H9 (cell line): ENCODE results near the gene POLD1. TPM values are rescaled to one million over a fixed set of nuclear protein-coding genes. Genes with fewer than 3 reads are reported as not detected.

Experiments used
- DNase-seq: peaks from one replicate; pipeline ENCODE4 v3.0.0-alpha.2; 2017
- H2AFZ ChIP-seq: one replicate; pipeline ENCODE4 v1.6.1; 2013; ENCODE audit warnings: mild to moderate bottlenecking, low read length, control low read depth, moderate library complexity
- H2AK5ac ChIP-seq: 2 replicates; pipeline ENCODE4 v1.6.1; 2013; ENCODE audit warnings: low read length, control low read depth, mixed read lengths; ENCODE audit not compliant: insufficient read length
- H2BK120ac ChIP-seq: one replicate; pipeline ENCODE4 v1.6.1; 2013; ENCODE audit warnings: low read depth, mild to moderate bottlenecking, low read length, control low read depth, inconsistent platforms; ENCODE audit not compliant: poor library complexity, severe bottlenecking
- H2BK12ac ChIP-seq: 2 replicates; pipeline ENCODE4 v1.6.1; 2013; ENCODE audit warnings: low read length, control low read depth, mixed read lengths, low read depth; ENCODE audit not compliant: insufficient read length
- H2BK15ac ChIP-seq: 2 replicates; pipeline ENCODE4 v1.6.1; 2013; ENCODE audit warnings: low read depth, low read length, control low read depth
- H2BK20ac ChIP-seq: one replicate; pipeline ENCODE4 v1.6.1; 2013; ENCODE audit warnings: low read depth, mild to moderate bottlenecking, low read length, control low read depth, inconsistent platforms; ENCODE audit not compliant: poor library complexity, severe bottlenecking
- H2BK5ac ChIP-seq: 2 replicates; pipeline ENCODE4 v1.6.1; 2013; ENCODE audit warnings: low read length, control low read depth, mixed read lengths; ENCODE audit not compliant: insufficient read length
- H3K14ac ChIP-seq: 2 replicates; pipeline ENCODE4 v1.6.1; 2013; ENCODE audit warnings: low read length, control low read depth; ENCODE audit not compliant: insufficient read depth
- H3K18ac ChIP-seq: 2 replicates; pipeline ENCODE4 v1.6.1; 2013; ENCODE audit warnings: low read depth, mild to moderate bottlenecking, mixed read lengths, low read length, control low read depth; ENCODE audit not compliant: insufficient read length
- H3K23ac ChIP-seq: 2 replicates; pipeline ENCODE4 v1.6.1; 2013; ENCODE audit warnings: low read length, control low read depth, mixed read lengths, low read depth; ENCODE audit not compliant: insufficient read length
- H3K23me2 ChIP-seq: 2 replicates; pipeline ENCODE4 v1.6.1; 2013; ENCODE audit warnings: low read depth, mild to moderate bottlenecking, mixed read lengths, low read length, control low read depth; ENCODE audit not compliant: insufficient read length, poor library complexity, severe bottlenecking
- H3K27ac ChIP-seq: 2 replicates; pipeline ENCODE4 v1.5.1; 2013; ENCODE audit warnings: low read length, control low read depth, mixed read lengths, low read depth; ENCODE audit not compliant: insufficient read length
- H3K27me3 ChIP-seq: 2 replicates; pipeline ENCODE4 v1.6.1; 2013; ENCODE audit warnings: low read length, control low read depth, inconsistent platforms; ENCODE audit not compliant: insufficient read depth
- H3K4ac ChIP-seq: 2 replicates; pipeline ENCODE4 v1.6.1; 2013; ENCODE audit warnings: low read depth, mild to moderate bottlenecking, control low read depth, inconsistent platforms, low read length, moderate library complexity
- H3K4me1 ChIP-seq: 2 replicates; pipeline ENCODE4 v1.6.1; 2013; ENCODE audit warnings: low read length, control low read depth, inconsistent platforms; ENCODE audit not compliant: insufficient read depth
- H3K4me2 ChIP-seq: 2 replicates; pipeline ENCODE4 v1.6.1; 2013; ENCODE audit warnings: low read length, control low read depth, mixed read lengths; ENCODE audit not compliant: insufficient read length, insufficient read depth
- H3K56ac ChIP-seq: 2 replicates; pipeline ENCODE4 v1.6.1; 2013; ENCODE audit warnings: low read depth, mild to moderate bottlenecking, mixed read lengths, low read length, control low read depth; ENCODE audit not compliant: insufficient read length
- H3K79me1 ChIP-seq: 2 replicates; pipeline ENCODE4 v1.6.1; 2013; ENCODE audit warnings: low read depth, mild to moderate bottlenecking, moderate library complexity, low read length, control low read depth, inconsistent platforms; ENCODE audit not compliant: insufficient read depth, poor library complexity, severe bottlenecking
- H3K79me2 ChIP-seq: 2 replicates; pipeline ENCODE4 v1.6.1; 2013; ENCODE audit warnings: low read length, control low read depth, inconsistent platforms; ENCODE audit not compliant: insufficient read depth
- H3K9ac ChIP-seq: 2 replicates; pipeline ENCODE4 v1.6.1; 2013; ENCODE audit warnings: low read length, control low read depth, mixed read lengths; ENCODE audit not compliant: insufficient read length; ENCODE audit errors: extremely low read depth
- H3K9me3 ChIP-seq: one replicate; pipeline ENCODE4 v1.6.1; 2013; ENCODE audit warnings: low read depth, low read length, inconsistent platforms; ENCODE audit not compliant: control insufficient read depth
- H3T11ph ChIP-seq: one replicate; pipeline ENCODE4 v1.6.1; 2013; ENCODE audit warnings: mild to moderate bottlenecking, low read length, control low read depth, inconsistent platforms
- H4K20me1 ChIP-seq: one replicate; pipeline ENCODE4 v1.6.1; 2013; ENCODE audit not compliant: control insufficient read depth, insufficient read length, insufficient read depth
- H4K5ac ChIP-seq: 2 replicates; pipeline ENCODE4 v1.6.1; 2013; ENCODE audit warnings: low read depth, mild to moderate bottlenecking, mixed read lengths, low read length, control low read depth; ENCODE audit not compliant: insufficient read length
- H4K8ac ChIP-seq: replicated peaks from 2 replicates; pipeline ENCODE4 v1.6.1; 2013; ENCODE audit warnings: low read length, control low read depth, mixed read lengths, low read depth; ENCODE audit not compliant: insufficient read length
- H4K91ac ChIP-seq: 2 replicates; pipeline ENCODE4 v1.6.1; 2013; ENCODE audit warnings: low read depth, mild to moderate bottlenecking, moderate library complexity, mixed read lengths, low read length, control low read depth; ENCODE audit not compliant: insufficient read length
- H3K27ac Mint-ChIP-seq, 3 experiments: 2 replicates in 2 of 3; 3 replicates in 1 of 3; pipeline ENCODE4 v1.8.0; 2020 to 2021; ENCODE audit warnings: mixed read lengths in 3 of 3, mild to moderate bottlenecking in 1 of 3, moderate library complexity in 1 of 3
- H3K27me3 Mint-ChIP-seq: 2 replicates; pipeline ENCODE4 v1.8.0; 2021; ENCODE audit warnings: low read depth, mild to moderate bottlenecking, moderate library complexity, mixed read lengths
- H3K36me3 Mint-ChIP-seq, 3 experiments: 2 replicates in 2 of 3; 3 replicates in 1 of 3; pipeline ENCODE4 v1.8.0; 2020 to 2021; ENCODE audit warnings: low read depth in 3 of 3, mixed read lengths in 3 of 3; ENCODE audit not compliant: insufficient read depth in 1 of 3
- H3K4me1 Mint-ChIP-seq, 2 experiments: 2 replicates each; pipeline ENCODE4 v1.8.0; 2020; ENCODE audit warnings: mixed read lengths in 2 of 2
- H3K4me3 Mint-ChIP-seq, 2 experiments: 2 replicates in 1 of 2; 3 replicates in 1 of 2; pipeline ENCODE4 v1.8.0; 2020 to 2021; ENCODE audit warnings: mild to moderate bottlenecking in 2 of 2, mixed read lengths in 2 of 2, moderate library complexity in 1 of 2
- H3K9me3 Mint-ChIP-seq, 2 experiments: 2 replicates in 1 of 2; 3 replicates in 1 of 2; pipeline ENCODE4 v1.8.0; 2020; ENCODE audit warnings: mild to moderate bottlenecking in 2 of 2, mixed read lengths in 2 of 2, moderate library complexity in 1 of 2
- WGBS: extraction: QIAGEN DNeasy Blood & Tissue Kit; methylation state at CpG from one replicate; pipeline ENCODE4 v1.1.7; 2013; ENCODE audit warnings: missing lambda C conversion rate, low lambda C conversion rate, mixed read lengths; ENCODE audit not compliant: insufficient read length; ENCODE audit errors: extremely low coverage; 5-methylcytosine and 5-hydroxymethylcytosine counted together
- total RNA-seq: library from RNA; stranded (reverse); gene quantifications from 2 replicates; pipeline ENCODE4 v1.2.1, GENCODE V29; 2021
- TF ChIP-seq, protein P1 (sequence below): fragments of 200-600 bp; sonication (generic); conservative IDR thresholded peaks from 3 replicates; pipeline ENCODE4 v1.8.0; 2021; ENCODE audit warnings: antibody characterized with exemption, mild to moderate bottlenecking

The POLD1 gene
- total RNA-seq, 1 experiment from 2014 or later, result 165 TPM

DNA sequence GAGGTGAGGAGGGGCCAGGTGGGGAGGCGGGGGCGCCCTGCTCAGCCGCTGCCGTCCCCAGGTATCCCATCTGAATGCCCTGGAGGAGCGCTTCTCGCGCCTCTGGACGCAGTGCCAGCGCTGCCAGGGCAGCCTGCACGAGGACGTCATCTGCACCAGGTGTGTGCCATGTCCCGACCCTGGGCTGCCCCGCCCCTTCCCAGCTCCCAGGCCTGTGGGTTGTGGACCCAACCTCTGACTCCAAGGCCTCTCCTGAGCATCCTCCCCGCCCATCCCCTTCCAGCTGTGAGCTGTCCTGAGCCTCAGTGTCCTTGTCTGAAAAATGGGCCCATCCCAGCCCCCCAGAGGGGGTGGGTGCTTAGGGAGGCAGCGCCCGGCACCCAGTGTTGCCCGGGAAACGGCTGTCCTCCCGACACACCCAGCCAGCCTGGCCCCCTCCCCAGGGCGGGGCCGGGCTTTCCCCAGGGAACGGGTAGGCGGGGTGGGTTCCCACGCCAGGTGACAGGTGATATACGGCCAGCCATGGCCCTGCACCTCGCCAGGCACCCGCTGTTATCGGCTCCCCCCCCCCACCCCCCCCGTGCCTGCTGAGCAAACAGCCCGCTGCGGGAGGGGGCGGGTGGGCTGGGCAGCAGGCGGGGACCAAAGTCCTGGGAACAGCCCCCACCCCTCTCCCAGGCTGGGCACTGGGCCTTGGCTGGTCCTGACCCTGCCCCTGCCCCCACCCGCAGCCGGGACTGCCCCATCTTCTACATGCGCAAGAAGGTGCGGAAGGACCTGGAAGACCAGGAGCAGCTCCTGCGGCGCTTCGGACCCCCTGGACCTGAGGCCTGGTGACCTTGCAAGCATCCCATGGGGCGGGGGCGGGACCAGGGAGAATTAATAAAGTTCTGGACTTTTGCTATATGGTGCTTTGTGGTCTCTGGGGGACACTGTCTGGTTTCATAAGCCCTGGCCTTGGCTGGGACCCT, 33.2 kb downstream of the POLD1 start:
- no peak overlapping the region for H3T11ph ChIP-seq
- peaks cover 0 to 3% of the 10 kb centered on the region in 2 experiments; a peak in 2 of 5 replicates for H3K9me3 Mint-ChIP-seq
- H3K27me3 Mint-ChIP-seq, result peaks cover 9% of the 10 kb centered on the region

More for the DNA sequence above, 33.2 kb downstream of the POLD1 start:
- Histone ChIP-seq H4K20me1 (no peaks in the 10 kb centered on the region), H3K4ac (no peak overlapping the region), H3K4me1 (no peaks in the 10 kb centered on the region), H3K27me3 (no peaks in the 10 kb centered on the region), H3K4me2 (no peak overlapping the region), H3K23ac (no peak overlapping the region), H2BK5ac (no peak overlapping the region), H4K5ac (no peak overlapping the region), H3K9me3 (no peaks in the 10 kb centered on the region), H3K9ac (no peak overlapping the region), H2BK12ac (no peak overlapping the region), H3K18ac (no peak overlapping the region), H3K79me1 (no peaks in the 10 kb centered on the region), H4K8ac (no peak overlapping the region), H2BK20ac (no peak overlapping the region), H3K23me2 (peaks cover 15% of the 10 kb centered on the region), H3K56ac (no peak overlapping the region), H3K79me2 (peaks cover 3% of the 10 kb centered on the region; the same call in 1 of the 2 replicates), H3K14ac (no peak overlapping the region), H2BK120ac (no peak overlapping the region), H3K27ac (no peak overlapping the region), H2BK15ac (no peak overlapping the region), H2AFZ (no peak overlapping the region), H2AK5ac (no peak overlapping the region), H4K91ac (no peak overlapping the region)
- Mint-ChIP-seq H3K36me3 (peaks cover 12 to 36% (median 17%) of the 10 kb centered on the region in 3 experiments), H3K4me1 (peaks cover 24 to 29% of the 10 kb centered on the region in 2 experiments), H3K27ac (no peak overlapping the region), H3K4me3 (no peak overlapping the region)
- no CpG with 5 or more reads among the region's 42 CpGs for WGBS
- TF ChIP-seq, protein P1, sequence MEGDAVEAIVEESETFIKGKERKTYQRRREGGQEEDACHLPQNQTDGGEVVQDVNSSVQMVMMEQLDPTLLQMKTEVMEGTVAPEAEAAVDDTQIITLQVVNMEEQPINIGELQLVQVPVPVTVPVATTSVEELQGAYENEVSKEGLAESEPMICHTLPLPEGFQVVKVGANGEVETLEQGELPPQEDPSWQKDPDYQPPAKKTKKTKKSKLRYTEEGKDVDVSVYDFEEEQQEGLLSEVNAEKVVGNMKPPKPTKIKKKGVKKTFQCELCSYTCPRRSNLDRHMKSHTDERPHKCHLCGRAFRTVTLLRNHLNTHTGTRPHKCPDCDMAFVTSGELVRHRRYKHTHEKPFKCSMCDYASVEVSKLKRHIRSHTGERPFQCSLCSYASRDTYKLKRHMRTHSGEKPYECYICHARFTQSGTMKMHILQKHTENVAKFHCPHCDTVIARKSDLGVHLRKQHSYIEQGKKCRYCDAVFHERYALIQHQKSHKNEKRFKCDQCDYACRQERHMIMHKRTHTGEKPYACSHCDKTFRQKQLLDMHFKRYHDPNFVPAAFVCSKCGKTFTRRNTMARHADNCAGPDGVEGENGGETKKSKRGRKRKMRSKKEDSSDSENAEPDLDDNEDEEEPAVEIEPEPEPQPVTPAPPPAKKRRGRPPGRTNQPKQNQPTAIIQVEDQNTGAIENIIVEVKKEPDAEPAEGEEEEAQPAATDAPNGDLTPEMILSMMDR, result no peak
- peak; percentile 40 for DNase-seq
